ENCODE data around the gene ARID1B. TPM values are rescaled to one million over a fixed set of nuclear protein-coding genes. Genes with fewer than 3 reads are reported as not detected.

The ARID1B gene
- total RNA-seq, 2 donors from 2014 or later = 74.0 to 110 TPM

DNA sequence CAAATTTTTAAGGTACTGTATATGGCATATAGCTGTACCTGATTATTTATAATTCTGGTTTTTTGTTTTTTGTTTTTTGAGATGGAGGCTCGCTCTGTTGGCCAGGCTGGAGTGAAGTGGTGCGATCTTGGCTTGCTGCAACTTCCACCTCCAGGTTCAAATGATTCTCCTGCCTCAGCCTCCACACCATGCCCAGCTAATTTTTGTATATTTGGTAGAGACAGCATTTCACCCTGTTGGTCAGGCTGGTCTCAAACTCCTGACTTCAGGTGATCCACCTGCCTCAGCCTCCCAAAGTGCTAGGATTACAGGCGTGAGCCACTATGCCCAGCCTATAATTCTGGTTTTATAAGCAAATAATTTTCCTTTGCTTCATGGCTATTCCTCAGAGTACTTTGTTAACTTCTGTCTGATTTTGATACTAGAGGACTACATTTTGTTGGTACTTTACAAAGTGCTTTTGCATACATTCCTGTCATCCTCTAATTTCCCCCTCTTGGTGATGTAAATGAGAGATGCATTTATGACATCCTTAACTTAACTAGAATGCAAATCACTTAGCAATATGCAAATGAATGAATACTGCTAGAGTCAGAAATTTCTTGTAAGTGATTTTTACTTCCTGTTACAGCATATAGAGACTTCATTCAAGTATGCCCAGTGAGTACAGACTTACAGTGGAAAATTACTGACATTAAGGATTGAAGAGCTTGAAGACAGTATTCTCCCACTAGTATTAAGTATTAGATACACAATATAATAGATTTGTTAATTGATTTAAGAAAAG, 35.7 kb upstream of the ARID1B start:
- Mint-ChIP-seq H3K27ac (no peak overlapping the region), H3K36me3 (ENCODE audit: low read depth) (no peaks in the 10 kb centered on the region), H3K4me1 (no peaks in the 10 kb centered on the region), H3K4me3 (no peak overlapping the region), H3K9me3 (peaks cover 15% of the 10 kb centered on the region), H3K27me3 (ENCODE audit: insufficient read depth) (no peaks in the 10 kb centered on the region)
- Histone ChIP-seq H3K4me1 (ENCODE audit: control insufficient read depth, insufficient read depth, low read length) (no peaks in the 10 kb centered on the region), H3K9me3 (ENCODE audit: control insufficient read depth, low read length) (peaks cover 11% of the 10 kb centered on the region), H3K4me3 (ENCODE audit: low read length) (no peak overlapping the region), H3K36me3 (ENCODE audit: control insufficient read depth, insufficient read depth, low read length) (no peaks in the 10 kb centered on the region), H3K27me3 (ENCODE audit: control insufficient read depth, insufficient read depth, low read length, poor library complexity, severe bottlenecking) (no peaks in the 10 kb centered on the region), H3K27ac (ENCODE audit: low read depth, low read length) (no peak overlapping the region), H3K9ac (ENCODE audit: extremely low read depth, low read length, poor library complexity, severe bottlenecking) (no peak overlapping the region)
- TF ChIP-seq, protein P1, sequence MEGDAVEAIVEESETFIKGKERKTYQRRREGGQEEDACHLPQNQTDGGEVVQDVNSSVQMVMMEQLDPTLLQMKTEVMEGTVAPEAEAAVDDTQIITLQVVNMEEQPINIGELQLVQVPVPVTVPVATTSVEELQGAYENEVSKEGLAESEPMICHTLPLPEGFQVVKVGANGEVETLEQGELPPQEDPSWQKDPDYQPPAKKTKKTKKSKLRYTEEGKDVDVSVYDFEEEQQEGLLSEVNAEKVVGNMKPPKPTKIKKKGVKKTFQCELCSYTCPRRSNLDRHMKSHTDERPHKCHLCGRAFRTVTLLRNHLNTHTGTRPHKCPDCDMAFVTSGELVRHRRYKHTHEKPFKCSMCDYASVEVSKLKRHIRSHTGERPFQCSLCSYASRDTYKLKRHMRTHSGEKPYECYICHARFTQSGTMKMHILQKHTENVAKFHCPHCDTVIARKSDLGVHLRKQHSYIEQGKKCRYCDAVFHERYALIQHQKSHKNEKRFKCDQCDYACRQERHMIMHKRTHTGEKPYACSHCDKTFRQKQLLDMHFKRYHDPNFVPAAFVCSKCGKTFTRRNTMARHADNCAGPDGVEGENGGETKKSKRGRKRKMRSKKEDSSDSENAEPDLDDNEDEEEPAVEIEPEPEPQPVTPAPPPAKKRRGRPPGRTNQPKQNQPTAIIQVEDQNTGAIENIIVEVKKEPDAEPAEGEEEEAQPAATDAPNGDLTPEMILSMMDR (conservative IDR thresholded peaks at IDR 0.05) = no peak
- 92 to 96% methylated on average over 2 to 3 of the region's 3 CpGs for WGBS, 2 experiments (ENCODE audit: insufficient coverage in 1 of 2, insufficient read length in 1 of 2)
- no peak for DNase-seq

DNA sequence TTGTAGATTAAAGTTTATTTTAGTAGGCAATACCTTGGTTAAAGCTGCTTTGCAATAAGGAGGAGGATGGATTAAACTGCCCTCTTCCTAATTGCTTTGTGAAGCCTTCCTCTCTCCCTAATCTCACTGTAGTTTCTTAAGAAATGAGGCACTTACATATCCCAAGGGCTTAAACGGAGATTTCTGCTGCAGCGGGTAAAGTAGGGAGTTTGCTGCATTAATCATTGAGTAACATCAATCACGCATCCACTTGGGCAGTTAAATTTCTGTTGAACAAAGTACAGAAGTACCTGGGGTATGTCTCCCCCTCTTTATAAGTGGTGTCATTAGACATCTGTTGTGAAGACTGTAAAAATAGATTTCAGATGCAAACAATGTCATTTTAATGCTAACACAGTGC, 29.5 kb upstream of the ARID1B start:
- H3K4me3 Mint-ChIP-seq = no peak overlapping the region
- Histone ChIP-seq H3K36me3 (ENCODE audit: control insufficient read depth, insufficient read depth, low read length) (no peaks in the 10 kb centered on the region), H3K4me3 (ENCODE audit: low read length) (no peak overlapping the region), H3K27ac (ENCODE audit: low read depth, low read length) (no peak overlapping the region), H3K4me1 (ENCODE audit: control insufficient read depth, insufficient read depth, low read length) (no peaks in the 10 kb centered on the region), H3K9ac (ENCODE audit: extremely low read depth, low read length, poor library complexity, severe bottlenecking) (no peak overlapping the region), H3K9me3 (ENCODE audit: control insufficient read depth, low read length) (no peaks in the 10 kb centered on the region), H3K27me3 (ENCODE audit: control insufficient read depth, insufficient read depth, low read length, poor library complexity, severe bottlenecking) (no peaks in the 10 kb centered on the region)
- 79 to 80% methylated on average over 3 of the region's 3 CpGs for WGBS, 2 experiments (ENCODE audit: insufficient coverage in 1 of 2, insufficient read length in 1 of 2)
- no peaks in the 10 kb centered on the region for H3K27me3 Mint-ChIP-seq (ENCODE audit: insufficient read depth)
- H3K4me1 Mint-ChIP-seq = peaks cover 5% of the 10 kb centered on the region
- no peak for DNase-seq
- H3K36me3 Mint-ChIP-seq (ENCODE audit: low read depth) = no peaks in the 10 kb centered on the region
- H3K9me3 Mint-ChIP-seq = no peaks in the 10 kb centered on the region
- TF ChIP-seq, protein P1 (conservative IDR thresholded peaks at IDR 0.05) = no peak
- H3K27ac Mint-ChIP-seq = no peak overlapping the region

DNA sequence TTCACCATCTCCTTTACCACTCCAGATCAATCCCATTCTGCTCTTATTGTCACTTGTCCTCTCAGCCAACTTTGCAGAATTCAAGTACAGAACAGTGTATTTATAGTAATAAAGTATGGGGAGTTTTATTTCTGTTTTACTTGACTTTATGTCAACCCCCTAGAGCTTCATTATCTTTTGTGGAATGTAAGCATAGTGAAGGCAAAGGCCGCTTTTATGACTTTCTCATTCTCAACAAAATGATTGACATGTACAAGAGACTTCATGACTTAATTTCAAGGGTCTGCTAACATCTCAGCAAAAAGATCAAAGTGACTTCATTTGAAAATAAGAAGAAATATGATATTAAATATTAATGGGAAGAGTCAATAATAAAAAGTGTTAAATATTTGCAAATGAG, 28.7 kb upstream of the ARID1B start:
- no peaks in the 10 kb centered on the region for H3K9me3 ChIP-seq (ENCODE audit: control insufficient read depth, low read length)
- Mint-ChIP-seq H3K4me1 (peaks cover 5% of the 10 kb centered on the region), H3K4me3 (no peak overlapping the region), H3K9me3 (no peaks in the 10 kb centered on the region), H3K27me3 (ENCODE audit: insufficient read depth) (no peaks in the 10 kb centered on the region), H3K27ac (no peak overlapping the region), H3K36me3 (ENCODE audit: low read depth) (no peaks in the 10 kb centered on the region)
- H3K27ac ChIP-seq (ENCODE audit: low read depth, low read length) = no peak overlapping the region
- no peak overlapping the region for H3K4me3 ChIP-seq (ENCODE audit: low read length)
- TF ChIP-seq, protein P1 (conservative IDR thresholded peaks at IDR 0.05) = no peak
- DNase-seq = no peak
- H3K27me3 ChIP-seq (ENCODE audit: control insufficient read depth, insufficient read depth, low read length, poor library complexity, severe bottlenecking) = no peaks in the 10 kb centered on the region
- no peak overlapping the region for H3K9ac ChIP-seq (ENCODE audit: extremely low read depth, low read length, poor library complexity, severe bottlenecking)
- H3K36me3 ChIP-seq (ENCODE audit: control insufficient read depth, insufficient read depth, low read length) = no peaks in the 10 kb centered on the region
- no peaks in the 10 kb centered on the region for H3K4me1 ChIP-seq (ENCODE audit: control insufficient read depth, insufficient read depth, low read length)
- 100% methylated on average over 1 of the region's 1 CpG; no CpG with 5 or more reads in 1 of the 2 experiments for WGBS, 2 experiments (ENCODE audit: insufficient coverage in 1 of 2, insufficient read length in 1 of 2)

Measured in endodermal cell (in vitro differentiated cells).